ENCODE results near the gene SENP1. TPM values are rescaled to one million over a fixed set of nuclear protein-coding genes. Genes with fewer than 3 reads are reported as not detected.

Gene SENP1
- total RNA-seq (2013), result 17.3 TPM
- polyA plus RNA-seq (1 to 10 TPM; 5.2 to 8.0 (median 6.0) TPM), polyA minus RNA-seq (7.6 and 10.9 TPM in 2 replicates), total RNA-seq (16.6 to 41.3 (median 22.9) reads per million in 11 experiments)

DNA sequence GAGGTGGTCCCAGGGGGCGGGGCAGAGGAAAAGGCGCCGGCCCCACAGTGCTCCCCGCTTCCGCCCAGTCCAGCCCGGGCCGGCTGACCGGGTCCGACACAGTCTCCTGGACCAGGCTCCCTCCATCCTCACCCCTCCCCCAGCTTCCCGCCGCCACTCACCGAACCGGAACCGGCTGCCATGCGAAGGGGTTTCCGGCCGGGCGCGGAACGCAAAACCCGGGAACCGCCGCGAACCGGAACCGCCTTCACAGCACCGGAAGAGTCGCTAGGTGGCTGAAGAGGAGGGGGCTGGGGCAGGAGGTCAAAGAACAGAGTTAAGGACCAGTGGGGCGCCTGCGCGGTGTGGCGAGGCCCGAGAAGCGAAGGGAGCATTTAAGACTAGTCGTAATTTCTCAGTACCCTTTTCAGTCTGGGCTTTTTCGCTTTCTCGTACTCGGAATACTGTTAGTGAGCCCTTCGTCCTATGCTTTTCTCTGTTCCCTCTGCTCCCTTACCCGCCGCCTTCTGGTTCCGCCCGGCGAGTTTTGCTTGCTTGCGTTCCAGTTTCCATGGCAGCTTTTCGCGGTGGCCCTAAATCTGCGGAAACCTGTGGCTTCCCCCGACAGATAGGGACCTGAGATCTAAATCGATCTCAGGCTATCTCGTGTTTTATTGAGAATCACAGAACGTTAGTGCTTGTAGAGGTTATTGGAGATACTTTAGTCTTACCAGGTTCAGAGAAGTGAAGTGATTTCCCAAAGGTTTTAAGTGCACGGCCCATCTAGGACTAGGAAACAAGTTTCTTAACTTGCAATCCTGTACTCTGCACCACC is at the start of gene SENP1:
TSS of gene SENP1 (minus strand) at position 213 of the 814 bp plus-strand sequence. CDS start 4,607 bp downstream, outside the sequence.
- Mint-ChIP-seq H3K36me3 (no peaks in the 10 kb centered on the region), H3K27me3 (ENCODE audit: low read depth in 3 of 3) (peaks cover 2 to 4% (median 3%) of the 10 kb centered on the region in 3 donors), H3K4me1 (peaks cover 21% of the 10 kb centered on the region), H3K4me3 (peak within 1 kb of the TSS; percentile 93), H3K9me3 (no peaks in the 10 kb centered on the region), H3K27ac (peak within 1 kb of the TSS; percentile 93 to 99 (median 98))
- Histone ChIP-seq H3K4me2 (replicated peaks; ENCODE audit: extremely low read depth, low read length, poor library complexity, severe bottlenecking) (peak within 1 kb of the TSS; percentile 74), H4K20me1 (ENCODE audit: insufficient read depth, low read length) (no peaks in the 10 kb centered on the region), H3K9me3 (replicated peaks in 1 of 2; ENCODE audit: control insufficient read depth in 1 of 2, insufficient read depth in 1 of 2, low read length in 2 of 2) (no peaks in the 10 kb centered on the region), H2AFZ (ENCODE audit: insufficient read depth, low read depth, low read length, poor library complexity, severe bottlenecking) (peak within 1 kb of the TSS; percentile 94), H3K36me3 (replicated peaks in 1 of 2; ENCODE audit: control insufficient read depth in 1 of 2, insufficient read depth in 2 of 2, low read length in 2 of 2) (no peaks in the 10 kb centered on the region), H3K27me3 (ENCODE audit: control insufficient read depth in 2 of 2, insufficient read depth in 2 of 2, low read length in 2 of 2) (no peaks in the 10 kb centered on the region), H3K4me3 (replicated peaks in 1 of 3; ENCODE audit: low read depth in 2 of 3, low read length in 3 of 3) (peak within 1 kb of the TSS; percentile 65 to 88 (median 79)), H3K4me1 (ENCODE audit: control insufficient read depth in 1 of 2, insufficient read depth in 2 of 2, low read length in 2 of 2) (peaks cover 16 to 19% of the 10 kb centered on the region in 2 donors), H3K27ac (ENCODE audit: low read depth in 1 of 2, low read length in 2 of 2) (peak within 1 kb of the TSS; percentile 94 to 96), H3K9ac (ENCODE audit: insufficient read depth, low read length, poor library complexity, severe bottlenecking) (peak within 1 kb of the TSS; percentile 92), H3K79me2 (ENCODE audit: insufficient read depth, low read length) (peaks cover 54% of the 10 kb centered on the region)
- 0% methylated on average over 27 of the region's 53 CpGs for WGBS (ENCODE audit: insufficient coverage)
- intact Hi-C loops (cut with micrococcal nuclease), result loop anchor here (2.0 to 5.0 kb wide), 2 partner anchors 51 kb away; partner anchors contain the start of gene ASB8 (in 2 of the 2)
- peak; percentile 79 to 88 (median 87) for DNase-seq
- TF ChIP-seq, protein P1, sequence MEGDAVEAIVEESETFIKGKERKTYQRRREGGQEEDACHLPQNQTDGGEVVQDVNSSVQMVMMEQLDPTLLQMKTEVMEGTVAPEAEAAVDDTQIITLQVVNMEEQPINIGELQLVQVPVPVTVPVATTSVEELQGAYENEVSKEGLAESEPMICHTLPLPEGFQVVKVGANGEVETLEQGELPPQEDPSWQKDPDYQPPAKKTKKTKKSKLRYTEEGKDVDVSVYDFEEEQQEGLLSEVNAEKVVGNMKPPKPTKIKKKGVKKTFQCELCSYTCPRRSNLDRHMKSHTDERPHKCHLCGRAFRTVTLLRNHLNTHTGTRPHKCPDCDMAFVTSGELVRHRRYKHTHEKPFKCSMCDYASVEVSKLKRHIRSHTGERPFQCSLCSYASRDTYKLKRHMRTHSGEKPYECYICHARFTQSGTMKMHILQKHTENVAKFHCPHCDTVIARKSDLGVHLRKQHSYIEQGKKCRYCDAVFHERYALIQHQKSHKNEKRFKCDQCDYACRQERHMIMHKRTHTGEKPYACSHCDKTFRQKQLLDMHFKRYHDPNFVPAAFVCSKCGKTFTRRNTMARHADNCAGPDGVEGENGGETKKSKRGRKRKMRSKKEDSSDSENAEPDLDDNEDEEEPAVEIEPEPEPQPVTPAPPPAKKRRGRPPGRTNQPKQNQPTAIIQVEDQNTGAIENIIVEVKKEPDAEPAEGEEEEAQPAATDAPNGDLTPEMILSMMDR (IDR thresholded peaks at IDR 0.05), result no peak

DNA sequence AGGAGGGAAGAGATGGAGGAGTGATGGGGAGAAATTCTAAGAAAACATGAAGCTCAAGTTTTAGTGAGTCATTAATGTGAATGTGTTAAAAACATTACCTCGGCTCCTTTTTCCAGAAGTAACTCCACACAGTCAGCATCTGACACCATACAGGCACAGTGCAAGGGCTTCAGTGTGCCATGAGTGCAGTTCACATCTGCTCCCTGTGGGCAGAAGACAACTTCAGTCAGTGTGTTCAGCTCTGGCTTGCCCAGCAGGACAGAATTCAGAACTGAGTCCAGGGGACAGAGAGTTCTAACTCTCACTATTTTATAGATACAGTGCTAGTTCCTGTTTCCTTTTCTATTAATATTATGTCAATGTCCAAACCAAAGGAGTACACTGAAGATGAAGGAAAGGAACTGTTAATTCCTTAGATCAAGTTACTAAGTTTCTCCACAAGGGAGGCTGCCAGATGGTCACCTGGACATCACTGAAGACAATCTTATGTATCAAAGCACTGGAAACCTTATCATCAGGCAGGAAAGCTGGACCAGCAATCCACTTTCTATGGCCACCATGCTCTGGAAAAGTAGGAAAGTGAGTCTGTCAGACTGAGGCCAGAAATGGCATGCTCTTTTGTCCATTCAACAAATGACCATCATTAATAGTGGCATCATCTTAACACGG is 45.4 kb upstream of the SENP1 start:
- Mint-ChIP-seq H3K4me1 (peaks cover 2% of the 10 kb centered on the region), H3K27me3 (ENCODE audit: low read depth in 3 of 3) (peaks cover 0 to 1% (median 0%) of the 10 kb centered on the region in 3 donors), H3K27ac (no peak overlapping the region), H3K9me3 (no peaks in the 10 kb centered on the region), H3K4me3 (no peak overlapping the region), H3K36me3 (peaks cover 66 to 81% of the 10 kb centered on the region in 2 donors)
- DNase-seq, result no peak
- no peaks in the 10 kb centered on the region for H3K9me3 ChIP-seq (replicated peaks in 1 of 2; ENCODE audit: control insufficient read depth in 1 of 2, insufficient read depth in 1 of 2, low read length in 2 of 2)
- no peak overlapping the region for H3K27ac ChIP-seq (ENCODE audit: low read depth in 1 of 2, low read length in 2 of 2)
- H4K20me1 ChIP-seq (ENCODE audit: insufficient read depth, low read length), result peaks cover 17% of the 10 kb centered on the region
- H3K4me2 ChIP-seq (replicated peaks; ENCODE audit: extremely low read depth, low read length, poor library complexity, severe bottlenecking), result no peak overlapping the region
- H3K9ac ChIP-seq (ENCODE audit: insufficient read depth, low read length, poor library complexity, severe bottlenecking), result no peak overlapping the region
- WGBS (ENCODE audit: insufficient coverage), result 100% methylated on average over 1 of the region's 2 CpGs
- H2AFZ ChIP-seq (ENCODE audit: insufficient read depth, low read depth, low read length, poor library complexity, severe bottlenecking), result no peak overlapping the region
- H3K4me1 ChIP-seq (ENCODE audit: control insufficient read depth in 1 of 2, insufficient read depth in 2 of 2, low read length in 2 of 2), result peaks cover 1 to 2% of the 10 kb centered on the region in 2 donors
- H3K27me3 ChIP-seq (ENCODE audit: control insufficient read depth in 2 of 2, insufficient read depth in 2 of 2, low read length in 2 of 2), result no peaks in the 10 kb centered on the region
- H3K36me3 ChIP-seq (replicated peaks in 1 of 2; ENCODE audit: control insufficient read depth in 1 of 2, insufficient read depth in 2 of 2, low read length in 2 of 2), result peaks cover 72 to 78% of the 10 kb centered on the region in 2 donors
- intact Hi-C loops (cut with micrococcal nuclease), result loop anchor here in 1 of 2 donors (10.0 kb wide), 1 partner anchor 186 kb away; the partner anchor contains the start of gene TMEM106C
- H3K79me2 ChIP-seq (ENCODE audit: insufficient read depth, low read length), result peaks cover 39% of the 10 kb centered on the region
- H3K4me3 ChIP-seq (replicated peaks in 1 of 3; ENCODE audit: low read depth in 2 of 3, low read length in 3 of 3), result no peak overlapping the region
- TF ChIP-seq, protein P1 (IDR thresholded peaks at IDR 0.05), result no peak

All from CD14-positive monocyte (primary cell).